ENCODE results near the gene ECE2.
"Not testable (repeated sequence)": the region's sequence is repeated elsewhere in the genome, so short reads cannot be mapped to it uniquely, and the experiment has no call there.

ECE2 gene

GRCh38 chr3:184267249-184267648, 8.6 kb upstream of the ECE2 start:
- not testable (repeated sequence) for DNase-seq (ENCODE audit: low read depth)

- DNase-seq (ENCODE audit: low read depth), result no peak
Observed at GRCh38 chr3:184272269-184272668, 3.6 kb upstream of the ECE2 start.

GRCh38 chr3:184275381-184275701, 481 bp upstream of the ECE2 start:
- DNase-seq (ENCODE audit: low read depth), result no peak

- no peak for DNase-seq (ENCODE audit: low read depth)
Observed at GRCh38 chr3:184277366-184277765, 1.5 kb downstream of the ECE2 start.

GRCh38 chr3:184282941-184283340, 7.1 kb downstream of the ECE2 start:
- DNase-seq (ENCODE audit: low read depth), result no peak

GRCh38 chr3:184283681-184284080, 7.9 kb downstream of the ECE2 start:
- no peak for DNase-seq (ENCODE audit: low read depth)

- no peak for DNase-seq (ENCODE audit: low read depth)
Observed at GRCh38 chr3:184284696-184285095, 8.9 kb downstream of the ECE2 start.

- DNase-seq (ENCODE audit: low read depth), result peak; percentile 42
Observed at GRCh38 chr3:184289426-184289938, 13.7 kb downstream of the ECE2 start.

- no peak for DNase-seq (ENCODE audit: low read depth)
Observed at GRCh38 chr3:184290331-184290730, 14.5 kb downstream of the ECE2 start.

- no peak for DNase-seq (ENCODE audit: low read depth)
Observed at GRCh38 chr3:184291044-184291737, 15.4 kb downstream of the ECE2 start.

- no peak for DNase-seq (ENCODE audit: low read depth)
Observed at GRCh38 chr3:184291738-184292445, 16.1 kb downstream of the ECE2 start.

GRCh38 chr3:184295771-184296170, 19.9 kb downstream of the ECE2 start:
- no peak for DNase-seq (ENCODE audit: low read depth)

- no peak for DNase-seq (ENCODE audit: low read depth)
Observed at GRCh38 chr3:184296616-184297015, 20.8 kb downstream of the ECE2 start.

GRCh38 chr3:184298759-184299487, 23.1 kb downstream of the ECE2 start, which contains the start of gene PSMD2:
TSS of gene PSMD2 (plus strand) at chr3:184299241. CDS start at chr3:184299267, 26 bp downstream.
- peak; percentile 96 for DNase-seq (ENCODE audit: low read depth)

GRCh38 chr3:184299488-184300377, 23.9 kb downstream of the ECE2 start:
- no peak for DNase-seq (ENCODE audit: low read depth)

GRCh38 chr3:184300378-184300720, 24.5 kb downstream of the ECE2 start:
- no peak for DNase-seq (ENCODE audit: low read depth)

GRCh38 chr3:184305577-184305976, 29.8 kb downstream of the ECE2 start:
- DNase-seq (ENCODE audit: low read depth), result no peak

GRCh38 chr3:184306341-184306972, 30.6 kb downstream of the ECE2 start:
- no peak for DNase-seq (ENCODE audit: low read depth)

- DNase-seq (ENCODE audit: low read depth), result no peak
Observed at GRCh38 chr3:184307915-184308314, 32.1 kb downstream of the ECE2 start.

GRCh38 chr3:184308744-184309143, 32.9 kb downstream of the ECE2 start:
- no peak for DNase-seq (ENCODE audit: low read depth)

- DNase-seq (ENCODE audit: low read depth), result no peak
Observed at GRCh38 chr3:184311633-184312032, 35.8 kb downstream of the ECE2 start.

All from T follicular helper cell (primary cell).